SU-DHL-6 (cell line): ENCODE data around the gene HDDC3.

Source experiments
- H2AFZ ChIP-seq: fragments of 200-600 bp; sonication (generic); 2 replicates; pipeline ENCODE4 v1.6.1; 2014; ENCODE audit warnings: low read depth, mild to moderate bottlenecking, moderate library complexity, mixed read lengths, antibody characterized with exemption, low read length; ENCODE audit not compliant: severe bottlenecking
- H3F3A ChIP-seq: fragments of 200-600 bp; shearing (Covaris generic); 2 replicates; pipeline ENCODE4 v1.6.0; 2016; ENCODE audit warnings: antibody characterized with exemption, mild to moderate bottlenecking; ENCODE audit not compliant: insufficient read depth
- H3K27ac ChIP-seq: fragments of 200-600 bp; sonication (generic); 2 replicates; pipeline ENCODE4 v1.5.1; 2016; ENCODE audit warnings: low read depth, mild to moderate bottlenecking, low read length, moderate library complexity, mixed read lengths
- H3K27me3 ChIP-seq: fragments of 200-600 bp; sonication (generic), shearing (Covaris generic); 2 replicates; pipeline ENCODE4 v1.6.0; 2014; ENCODE audit warnings: mild to moderate bottlenecking, low read length
- H3K36me3 ChIP-seq: fragments of 200-600 bp; sonication (generic); 2 replicates; pipeline ENCODE4 v1.6.1; 2014; ENCODE audit warnings: mild to moderate bottlenecking, low read length, mixed read lengths
- H3K4me2 ChIP-seq: fragments of 300-600, 200-600 bp; shearing (Covaris generic), sonication (generic); 2 replicates; pipeline ENCODE4 v1.6.0; 2014; ENCODE audit warnings: low read length, low read depth, mild to moderate bottlenecking; ENCODE audit not compliant: poor library complexity, severe bottlenecking
- H3K4me3 ChIP-seq: fragments of 200-600 bp; sonication (generic); 2 replicates; pipeline ENCODE4 v1.5.1; 2014; ENCODE audit warnings: antibody characterized with exemption, low read length, mild to moderate bottlenecking, mixed read lengths; ENCODE audit not compliant: insufficient read depth, poor library complexity, severe bottlenecking
- H3K79me2 ChIP-seq: fragments of 200-600 bp; sonication (generic); 2 replicates; pipeline ENCODE4 v1.6.1; 2014; ENCODE audit warnings: mild to moderate bottlenecking, low read length, moderate library complexity; ENCODE audit not compliant: insufficient read depth
- H3K9ac ChIP-seq: fragments of 200-600 bp; sonication (generic); 2 replicates; pipeline ENCODE4 v1.7.0; 2014; ENCODE audit warnings: mild to moderate bottlenecking, low read length
- H3K9me2 ChIP-seq: fragments of 200-600 bp; sonication (generic); replicated peaks from 2 replicates; pipeline ENCODE4 v1.6.1; 2014; ENCODE audit warnings: low read length; ENCODE audit not compliant: insufficient read depth
- H3K9me3 ChIP-seq: fragments of 200-600 bp; sonication (generic); 2 replicates; pipeline ENCODE4 v1.6.1; 2014; ENCODE audit warnings: low read length, mixed read lengths; ENCODE audit not compliant: insufficient read depth
- H4K20me1 ChIP-seq: fragments of 200-600 bp; sonication (generic); 2 replicates; pipeline ENCODE4 v1.6.1; 2014; ENCODE audit warnings: low read depth, mild to moderate bottlenecking, antibody characterized with exemption, low read length, moderate library complexity, mixed read lengths
- EZH2phosphoT487 ChIP-seq: fragments of 200-600 bp; sonication (generic), shearing (Covaris generic); conservative IDR thresholded peaks from 2 replicates; pipeline ENCODE4 v1.6.1; 2018; ENCODE audit warnings: mild to moderate bottlenecking, antibody characterized with exemption, low read length, moderate library complexity, mixed read lengths
- TF ChIP-seq, protein P1 (sequence below): fragments of 200-600 bp; sonication (generic); IDR thresholded peaks from one replicate; pipeline ENCODE4 v1.5.1; 2017; ENCODE audit warnings: antibody characterized with exemption, mild to moderate bottlenecking, low read length, moderate library complexity; ENCODE audit not compliant: insufficient read depth, poor library complexity, severe bottlenecking

The HDDC3 gene

DNA sequence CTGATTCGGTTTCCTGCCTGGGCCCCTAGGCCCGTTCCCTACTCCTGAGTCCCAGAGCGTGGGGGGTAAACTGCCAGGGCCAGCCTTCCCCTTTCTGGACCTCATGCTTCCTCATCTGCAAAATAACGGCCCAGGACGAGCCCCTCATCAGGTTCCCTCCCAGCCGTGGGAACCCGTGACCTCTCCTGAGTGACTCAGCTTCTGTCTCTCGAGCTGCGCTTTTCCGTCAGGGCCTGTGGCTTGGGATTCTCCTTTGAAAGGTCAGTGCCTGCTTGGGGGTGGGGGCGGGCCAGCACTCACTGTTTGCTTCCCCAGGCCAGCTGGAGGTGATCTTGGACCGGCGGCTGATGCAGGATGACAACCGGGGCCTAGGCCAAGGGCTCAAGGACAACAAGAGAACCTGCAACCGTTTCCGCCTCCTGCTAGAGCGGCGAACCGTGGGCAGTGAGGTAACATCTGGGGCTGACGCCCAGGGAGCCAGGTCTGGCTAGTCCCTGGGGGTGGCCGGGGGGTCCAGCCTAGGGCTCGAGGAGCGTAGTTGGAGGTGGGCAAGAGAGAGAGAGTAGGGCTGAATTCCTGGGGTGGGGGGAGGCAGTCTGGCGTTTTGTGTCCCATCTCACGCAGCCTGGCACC lies 16.4 kb downstream of the HDDC3 start:
- H3K9me2 ChIP-seq, result no peaks in the 10 kb centered on the region
- no peak overlapping the region for H3K27ac ChIP-seq
- H3K36me3 ChIP-seq, result no peaks in the 10 kb centered on the region
- H3K4me3 ChIP-seq, result no peak overlapping the region
- no peaks in the 10 kb centered on the region for H4K20me1 ChIP-seq
- H3K9ac ChIP-seq, result no peak overlapping the region
- no peaks in the 10 kb centered on the region for H3F3A ChIP-seq
- H3K27me3 ChIP-seq, result no peaks in the 10 kb centered on the region
- H3K9me3 ChIP-seq, result no peaks in the 10 kb centered on the region
- no peak overlapping the region for H3K4me2 ChIP-seq
- TF ChIP-seq EZH2phosphoT487, result no peak
- TF ChIP-seq, protein P1, sequence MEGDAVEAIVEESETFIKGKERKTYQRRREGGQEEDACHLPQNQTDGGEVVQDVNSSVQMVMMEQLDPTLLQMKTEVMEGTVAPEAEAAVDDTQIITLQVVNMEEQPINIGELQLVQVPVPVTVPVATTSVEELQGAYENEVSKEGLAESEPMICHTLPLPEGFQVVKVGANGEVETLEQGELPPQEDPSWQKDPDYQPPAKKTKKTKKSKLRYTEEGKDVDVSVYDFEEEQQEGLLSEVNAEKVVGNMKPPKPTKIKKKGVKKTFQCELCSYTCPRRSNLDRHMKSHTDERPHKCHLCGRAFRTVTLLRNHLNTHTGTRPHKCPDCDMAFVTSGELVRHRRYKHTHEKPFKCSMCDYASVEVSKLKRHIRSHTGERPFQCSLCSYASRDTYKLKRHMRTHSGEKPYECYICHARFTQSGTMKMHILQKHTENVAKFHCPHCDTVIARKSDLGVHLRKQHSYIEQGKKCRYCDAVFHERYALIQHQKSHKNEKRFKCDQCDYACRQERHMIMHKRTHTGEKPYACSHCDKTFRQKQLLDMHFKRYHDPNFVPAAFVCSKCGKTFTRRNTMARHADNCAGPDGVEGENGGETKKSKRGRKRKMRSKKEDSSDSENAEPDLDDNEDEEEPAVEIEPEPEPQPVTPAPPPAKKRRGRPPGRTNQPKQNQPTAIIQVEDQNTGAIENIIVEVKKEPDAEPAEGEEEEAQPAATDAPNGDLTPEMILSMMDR, result no peak
- no peak overlapping the region for H2AFZ ChIP-seq
- H3K79me2 ChIP-seq, result no peaks in the 10 kb centered on the region

DNA sequence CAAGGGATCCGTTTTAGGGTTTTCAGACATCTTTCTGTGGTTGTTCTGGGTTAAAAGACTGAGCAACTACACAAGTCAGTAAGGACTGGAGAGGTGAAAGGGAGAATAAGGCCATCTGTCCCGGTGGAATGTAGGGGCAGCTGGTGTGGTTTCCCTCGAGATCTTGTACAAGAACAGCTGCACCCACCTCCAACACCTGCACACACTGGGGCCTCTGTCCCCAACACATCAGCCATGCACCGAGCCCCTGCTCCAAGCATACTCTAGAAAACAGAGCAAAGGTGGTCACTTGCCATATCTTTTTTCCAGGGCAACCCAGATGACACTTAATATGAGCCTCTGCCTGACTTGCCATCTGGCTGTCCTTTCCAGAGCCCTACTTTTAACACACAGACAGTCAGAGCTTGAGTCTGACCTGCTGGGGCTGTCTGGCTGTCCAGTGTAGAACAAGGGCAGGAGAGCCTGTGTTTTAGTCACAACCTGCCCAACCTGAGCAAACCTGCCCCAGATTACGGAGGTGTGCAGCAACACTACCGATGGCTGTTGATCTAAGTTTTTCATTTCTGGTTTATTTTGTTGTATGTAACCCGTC lies 17.0 kb downstream of the HDDC3 start:
- Histone ChIP-seq H3K4me2 (no peak overlapping the region), H3F3A (no peaks in the 10 kb centered on the region), H3K4me3 (no peak overlapping the region), H3K9me2 (no peaks in the 10 kb centered on the region), H3K79me2 (no peaks in the 10 kb centered on the region), H3K9me3 (no peaks in the 10 kb centered on the region), H3K27me3 (no peaks in the 10 kb centered on the region), H2AFZ (no peak overlapping the region), H3K27ac (no peak overlapping the region), H4K20me1 (no peaks in the 10 kb centered on the region), H3K36me3 (no peaks in the 10 kb centered on the region), H3K9ac (no peak overlapping the region)
- TF ChIP-seq, protein P1, result no peak
- TF ChIP-seq EZH2phosphoT487, result no peak

DNA sequence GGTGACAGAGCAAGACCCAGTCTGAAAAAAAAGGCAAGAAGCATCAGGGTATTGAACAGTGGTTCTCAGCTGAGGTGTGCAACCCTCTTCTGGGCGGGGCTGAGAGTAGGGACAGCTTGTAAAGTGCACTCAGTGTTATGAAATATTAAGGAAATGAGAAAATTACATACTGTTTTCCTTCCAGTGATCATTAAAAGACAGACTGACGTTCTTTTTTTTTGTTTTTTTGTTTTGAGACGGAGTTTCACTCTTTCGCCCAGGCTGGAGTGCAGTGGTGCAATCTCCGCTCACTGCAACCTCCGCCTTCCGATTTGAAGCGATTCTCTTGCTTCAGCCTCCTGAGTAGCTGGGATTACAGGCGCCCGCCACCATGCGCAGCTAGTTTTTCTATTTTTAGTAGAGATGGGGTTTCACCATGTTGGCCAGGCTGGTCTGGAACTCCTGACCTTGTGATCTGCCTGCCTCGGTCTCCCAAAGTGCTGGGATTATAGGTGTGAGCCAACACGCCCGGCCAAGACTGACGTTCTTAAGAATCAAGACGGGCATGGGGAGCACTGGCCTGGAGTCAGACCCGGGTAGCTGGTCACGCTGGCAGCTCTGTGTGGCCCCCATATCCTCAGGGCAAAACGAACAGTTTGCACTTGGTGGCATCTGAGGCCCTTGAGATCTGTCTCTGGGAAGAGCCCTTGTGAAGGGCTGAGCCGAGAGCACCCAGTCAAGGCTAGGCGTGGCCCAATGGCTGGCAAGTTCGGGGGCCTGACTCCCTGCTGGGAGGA lies 17.9 kb downstream of the HDDC3 start:
- Histone ChIP-seq H3K79me2 (no peaks in the 10 kb centered on the region), H3K9me3 (no peaks in the 10 kb centered on the region), H3K27ac (no peak overlapping the region), H3K4me2 (no peak overlapping the region), H3K36me3 (no peaks in the 10 kb centered on the region), H3K4me3 (no peak overlapping the region), H3K9ac (no peak overlapping the region), H3F3A (no peaks in the 10 kb centered on the region), H4K20me1 (no peaks in the 10 kb centered on the region), H3K27me3 (no peaks in the 10 kb centered on the region), H3K9me2 (no peaks in the 10 kb centered on the region), H2AFZ (no peak overlapping the region)
- no peak for TF ChIP-seq EZH2phosphoT487
- TF ChIP-seq, protein P1, result no peak
